Measurements from ENCODE around the gene CALM1. TPM values are rescaled to one million over a fixed set of nuclear protein-coding genes. Genes with fewer than 3 reads are reported as not detected.

Gene CALM1
- total and polyA plus RNA-seq, 4 donors, result 146 to 517 (median 166) TPM

DNA sequence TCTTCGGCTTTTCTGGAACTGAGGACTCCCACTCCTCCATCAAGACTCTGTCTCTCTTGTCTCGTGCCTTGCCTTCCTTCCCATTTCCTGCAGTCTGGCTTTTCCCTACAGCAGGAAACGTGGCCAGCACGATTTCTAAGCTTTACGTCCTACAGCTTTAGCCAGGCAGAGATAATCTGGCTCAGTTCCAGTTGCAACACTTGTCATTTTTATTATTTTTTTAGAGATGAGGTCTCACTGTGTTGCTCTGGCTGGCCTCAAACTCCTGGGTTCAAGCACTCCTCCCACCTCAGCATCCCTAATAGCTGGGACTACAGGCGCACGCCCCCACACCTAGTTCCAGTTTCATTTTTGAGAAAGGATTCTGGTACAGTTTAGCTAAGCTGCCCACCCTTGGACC lies 19.9 kb downstream of the CALM1 start:
- Histone ChIP-seq H3K27me3 (ENCODE audit: control insufficient read depth in 4 of 4, insufficient read depth in 4 of 4, low read length in 3 of 4) (no peaks in the 10 kb centered on the region), H3K36me3 (ENCODE audit: control insufficient read depth in 4 of 4, insufficient read depth in 3 of 4, low read depth in 1 of 4, low read length in 3 of 4) (no peaks in the 10 kb centered on the region), H3K27ac (ENCODE audit: low read depth in 1 of 2, low read length in 2 of 2) (peak overlapping the region in 1 of 2 donors; percentile 42), H3K4me3 (ENCODE audit: low read depth in 1 of 3, low read length in 3 of 3) (no peak overlapping the region), H3K9me3 (ENCODE audit: control insufficient read depth in 4 of 4, low read length in 3 of 4) (no peaks in the 10 kb centered on the region), H3K9ac (ENCODE audit: low read depth in 1 of 2, low read length in 2 of 2) (no peak overlapping the region), H3K4me1 (ENCODE audit: control insufficient read depth in 4 of 4, insufficient read depth in 4 of 4, low read length in 3 of 4) (no peaks in the 10 kb centered on the region)
- DNase-seq (ENCODE audit: low spot score), result no peak
- 46% methylated on average over 7 of the region's 7 CpGs for WGBS
- TF ChIP-seq, protein P1, sequence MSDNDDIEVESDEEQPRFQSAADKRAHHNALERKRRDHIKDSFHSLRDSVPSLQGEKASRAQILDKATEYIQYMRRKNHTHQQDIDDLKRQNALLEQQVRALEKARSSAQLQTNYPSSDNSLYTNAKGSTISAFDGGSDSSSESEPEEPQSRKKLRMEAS (IDR thresholded peaks at IDR 0.05), result no peak
- no peak for TF ChIP-seq SP1 (IDR thresholded peaks at IDR 0.05)
- no peak for TF ChIP-seq RXRA (IDR thresholded peaks at IDR 0.05)
- TF ChIP-seq, protein P2, sequence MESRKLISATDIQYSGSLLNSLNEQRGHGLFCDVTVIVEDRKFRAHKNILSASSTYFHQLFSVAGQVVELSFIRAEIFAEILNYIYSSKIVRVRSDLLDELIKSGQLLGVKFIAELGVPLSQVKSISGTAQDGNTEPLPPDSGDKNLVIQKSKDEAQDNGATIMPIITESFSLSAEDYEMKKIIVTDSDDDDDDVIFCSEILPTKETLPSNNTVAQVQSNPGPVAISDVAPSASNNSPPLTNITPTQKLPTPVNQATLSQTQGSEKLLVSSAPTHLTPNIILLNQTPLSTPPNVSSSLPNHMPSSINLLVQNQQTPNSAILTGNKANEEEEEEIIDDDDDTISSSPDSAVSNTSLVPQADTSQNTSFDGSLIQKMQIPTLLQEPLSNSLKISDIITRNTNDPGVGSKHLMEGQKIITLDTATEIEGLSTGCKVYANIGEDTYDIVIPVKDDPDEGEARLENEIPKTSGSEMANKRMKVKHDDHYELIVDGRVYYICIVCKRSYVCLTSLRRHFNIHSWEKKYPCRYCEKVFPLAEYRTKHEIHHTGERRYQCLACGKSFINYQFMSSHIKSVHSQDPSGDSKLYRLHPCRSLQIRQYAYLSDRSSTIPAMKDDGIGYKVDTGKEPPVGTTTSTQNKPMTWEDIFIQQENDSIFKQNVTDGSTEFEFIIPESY (IDR thresholded peaks at IDR 0.05), result no peak

DNA sequence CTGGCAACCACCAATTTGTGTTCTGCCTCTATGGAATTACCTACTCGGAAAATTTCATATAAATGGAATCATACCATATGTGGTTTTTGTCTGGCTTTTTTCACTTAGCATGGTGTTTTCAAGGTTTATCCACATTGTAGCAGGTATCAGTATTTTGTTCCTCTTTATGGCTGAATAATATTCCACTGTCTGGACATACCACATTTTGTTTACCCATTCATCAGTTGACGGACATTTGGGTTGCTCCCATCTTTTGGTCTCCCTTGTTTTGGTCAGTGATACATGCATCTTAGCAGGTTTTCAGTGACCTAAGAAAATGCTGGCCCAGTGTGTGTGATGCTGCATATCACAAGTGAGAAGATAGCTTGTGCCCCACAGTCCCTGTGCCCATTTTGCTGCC lies 21.2 kb downstream of the CALM1 start:
- WGBS, result 93% methylated on average over 2 of the region's 2 CpGs
- no peak for DNase-seq (ENCODE audit: low spot score)
- no peak overlapping the region for H3K27ac ChIP-seq (ENCODE audit: low read depth in 1 of 2, low read length in 2 of 2)
- no peaks in the 10 kb centered on the region for H3K4me1 ChIP-seq (ENCODE audit: control insufficient read depth in 4 of 4, insufficient read depth in 4 of 4, low read length in 3 of 4)
- H3K9ac ChIP-seq (ENCODE audit: low read depth in 1 of 2, low read length in 2 of 2), result no peak overlapping the region
- no peaks in the 10 kb centered on the region for H3K27me3 ChIP-seq (ENCODE audit: control insufficient read depth in 4 of 4, insufficient read depth in 4 of 4, low read length in 3 of 4)
- H3K4me3 ChIP-seq (ENCODE audit: low read depth in 1 of 3, low read length in 3 of 3), result no peak overlapping the region
- H3K36me3 ChIP-seq (ENCODE audit: control insufficient read depth in 4 of 4, insufficient read depth in 3 of 4, low read depth in 1 of 4, low read length in 3 of 4), result no peaks in the 10 kb centered on the region
- no peaks in the 10 kb centered on the region for H3K9me3 ChIP-seq (ENCODE audit: control insufficient read depth in 4 of 4, low read length in 3 of 4)
- TF ChIP-seq, protein P3, sequence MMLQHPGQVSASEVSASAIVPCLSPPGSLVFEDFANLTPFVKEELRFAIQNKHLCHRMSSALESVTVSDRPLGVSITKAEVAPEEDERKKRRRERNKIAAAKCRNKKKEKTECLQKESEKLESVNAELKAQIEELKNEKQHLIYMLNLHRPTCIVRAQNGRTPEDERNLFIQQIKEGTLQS (IDR thresholded peaks at IDR 0.05), result no peak
- TF ChIP-seq, protein P1 (IDR thresholded peaks at IDR 0.05), result no peak
- TF ChIP-seq FOXA1 (IDR thresholded peaks at IDR 0.05) (no peak), JUND (IDR thresholded peaks at IDR 0.05) (no peak), RXRA (IDR thresholded peaks at IDR 0.05) (no peak), TAF1 (conservative IDR thresholded peaks at IDR 0.05) (no peak)

DNA sequence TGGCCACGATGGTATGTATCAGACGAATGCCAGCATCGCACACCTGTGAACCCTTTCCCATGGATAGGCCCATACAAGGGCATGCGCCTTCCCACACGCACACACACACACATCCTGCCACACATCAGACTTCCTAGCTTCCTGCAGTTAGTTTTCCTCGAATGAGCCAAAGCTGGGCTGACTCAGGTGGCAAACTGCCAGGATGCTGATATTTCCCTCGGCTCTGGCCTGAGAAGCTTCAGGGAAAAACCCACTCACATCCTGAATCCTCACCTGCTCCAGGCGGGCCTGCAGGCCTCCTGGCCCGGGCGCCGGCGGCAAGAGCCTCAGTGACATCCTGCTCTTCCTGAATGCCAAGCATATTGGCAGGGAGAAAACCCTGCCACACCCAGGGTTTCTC lies 22.4 kb downstream of the CALM1 start:
- DNase-seq (ENCODE audit: low spot score), result no peak
- Histone ChIP-seq H3K9me3 (ENCODE audit: control insufficient read depth in 4 of 4, low read length in 3 of 4) (no peaks in the 10 kb centered on the region), H3K4me1 (ENCODE audit: control insufficient read depth in 4 of 4, insufficient read depth in 4 of 4, low read length in 3 of 4) (no peaks in the 10 kb centered on the region), H3K9ac (ENCODE audit: low read depth in 1 of 2, low read length in 2 of 2) (no peak overlapping the region), H3K4me3 (ENCODE audit: low read depth in 1 of 3, low read length in 3 of 3) (no peak overlapping the region), H3K27me3 (ENCODE audit: control insufficient read depth in 4 of 4, insufficient read depth in 4 of 4, low read length in 3 of 4) (no peaks in the 10 kb centered on the region), H3K36me3 (ENCODE audit: control insufficient read depth in 4 of 4, insufficient read depth in 3 of 4, low read depth in 1 of 4, low read length in 3 of 4) (no peaks in the 10 kb centered on the region), H3K27ac (ENCODE audit: low read depth in 1 of 2, low read length in 2 of 2) (peak overlapping the region in 1 of 2 donors; percentile 12)
- TF ChIP-seq YY1 (IDR thresholded peaks at IDR 0.05) (no peak), FOXA2 (IDR thresholded peaks at IDR 0.05) (no peak), FOXA1 (IDR thresholded peaks at IDR 0.05) (no peak), SP1 (IDR thresholded peaks at IDR 0.05) (peak; percentile 7), NR2F2 (IDR thresholded peaks at IDR 0.05) (peak; percentile 54), RAD21 (IDR thresholded peaks at IDR 0.05) (peak in 1 of 2 donors; percentile 20)
- TF ChIP-seq, protein P4, sequence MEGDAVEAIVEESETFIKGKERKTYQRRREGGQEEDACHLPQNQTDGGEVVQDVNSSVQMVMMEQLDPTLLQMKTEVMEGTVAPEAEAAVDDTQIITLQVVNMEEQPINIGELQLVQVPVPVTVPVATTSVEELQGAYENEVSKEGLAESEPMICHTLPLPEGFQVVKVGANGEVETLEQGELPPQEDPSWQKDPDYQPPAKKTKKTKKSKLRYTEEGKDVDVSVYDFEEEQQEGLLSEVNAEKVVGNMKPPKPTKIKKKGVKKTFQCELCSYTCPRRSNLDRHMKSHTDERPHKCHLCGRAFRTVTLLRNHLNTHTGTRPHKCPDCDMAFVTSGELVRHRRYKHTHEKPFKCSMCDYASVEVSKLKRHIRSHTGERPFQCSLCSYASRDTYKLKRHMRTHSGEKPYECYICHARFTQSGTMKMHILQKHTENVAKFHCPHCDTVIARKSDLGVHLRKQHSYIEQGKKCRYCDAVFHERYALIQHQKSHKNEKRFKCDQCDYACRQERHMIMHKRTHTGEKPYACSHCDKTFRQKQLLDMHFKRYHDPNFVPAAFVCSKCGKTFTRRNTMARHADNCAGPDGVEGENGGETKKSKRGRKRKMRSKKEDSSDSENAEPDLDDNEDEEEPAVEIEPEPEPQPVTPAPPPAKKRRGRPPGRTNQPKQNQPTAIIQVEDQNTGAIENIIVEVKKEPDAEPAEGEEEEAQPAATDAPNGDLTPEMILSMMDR (IDR thresholded peaks at IDR 0.05; ENCODE audit: low read depth, low read length, missing input control), result no peak
- 70% methylated on average over 12 of the region's 12 CpGs for WGBS
